GM21367 (cell line): ENCODE data around the gene CNTN4.
"Not testable (repeated sequence)": the region's sequence is repeated elsewhere in the genome, so short reads cannot be mapped to it uniquely, and the experiment has no call there.

Experiments used
- ATAC-seq: cut with Tn5 transposase; IDR thresholded peaks from one replicate; pipeline ENCODE4 v1.9.1; 2021; ENCODE audit not compliant: unreplicated experiment

Gene CNTN4

GRCh38 chr3:2771741-2772140 lies 673.1 kb downstream of the CNTN4 start:
- ATAC-seq: no peak

- ATAC-seq: no peak
These were observed 674.1 kb downstream of the CNTN4 start for GRCh38 chr3:2772803-2773202.

- ATAC-seq: no peak
These were observed 676.0 kb downstream of the CNTN4 start for GRCh38 chr3:2774481-2775249.

GRCh38 chr3:2783261-2783660 lies 684.6 kb downstream of the CNTN4 start:
- no peak for ATAC-seq

- ATAC-seq: no peak
These were observed 686.0 kb downstream of the CNTN4 start for GRCh38 chr3:2784627-2785026.

- no peak for ATAC-seq
These were observed 691.7 kb downstream of the CNTN4 start for GRCh38 chr3:2790266-2790815.

GRCh38 chr3:2792432-2792831 lies 693.8 kb downstream of the CNTN4 start:
- ATAC-seq: no peak

- no peak for ATAC-seq
These were observed 695.3 kb downstream of the CNTN4 start for GRCh38 chr3:2793987-2794386.

GRCh38 chr3:2802429-2802828 lies 703.8 kb downstream of the CNTN4 start:
- ATAC-seq: no peak

GRCh38 chr3:2807514-2807913 lies 708.8 kb downstream of the CNTN4 start:
- ATAC-seq: no peak

- no peak for ATAC-seq
These were observed 712.1 kb downstream of the CNTN4 start for GRCh38 chr3:2810723-2811122.

GRCh38 chr3:2819571-2819970 lies 720.9 kb downstream of the CNTN4 start:
- no peak for ATAC-seq

GRCh38 chr3:2820982-2821381 lies 722.3 kb downstream of the CNTN4 start:
- ATAC-seq: not testable (repeated sequence)

GRCh38 chr3:2822611-2823010 lies 723.9 kb downstream of the CNTN4 start:
- ATAC-seq: no peak

GRCh38 chr3:2823031-2823430 lies 724.4 kb downstream of the CNTN4 start:
- no peak for ATAC-seq

- no peak for ATAC-seq
These were observed 725.0 kb downstream of the CNTN4 start for GRCh38 chr3:2823437-2824211.

- no peak for ATAC-seq
These were observed 727.4 kb downstream of the CNTN4 start for GRCh38 chr3:2826036-2826435.

- ATAC-seq: no peak
These were observed 727.8 kb downstream of the CNTN4 start for GRCh38 chr3:2826453-2826852.

- ATAC-seq: no peak
These were observed 738.6 kb downstream of the CNTN4 start for GRCh38 chr3:2837239-2837638.

GRCh38 chr3:2837910-2838309 lies 739.2 kb downstream of the CNTN4 start:
- ATAC-seq: no peak

GRCh38 chr3:2838546-2839157 lies 740.0 kb downstream of the CNTN4 start:
- ATAC-seq: no peak

- no peak for ATAC-seq
These were observed 741.2 kb downstream of the CNTN4 start for GRCh38 chr3:2839876-2840275.
